Umbilical cord (tissue), 2 donors: ENCODE data around the gene DYRK1B. TPM values are rescaled to one million over a fixed set of nuclear protein-coding genes. Genes with fewer than 3 reads are reported as not detected.
"Not testable (repeated sequence)": the region's sequence is repeated elsewhere in the genome, so short reads cannot be mapped to it uniquely, and the experiment has no call there.

Source experiments
- DNase-seq: peaks from one replicate; pipeline ENCODE4 v3.0.0-alpha.2; 2015; ENCODE audit warnings: low spot score
- total RNA-seq: library from RNA; depleted of rRNA; stranded (reverse); fragments of >200 nt; gene quantifications from one replicate; pipeline ENCODE4 v1.2.3, GENCODE V29; 2014; ENCODE audit warnings: low replicate concordance; ENCODE audit not compliant: insufficient read depth

The DYRK1B gene
- total RNA-seq: 7.2 TPM

DNA sequence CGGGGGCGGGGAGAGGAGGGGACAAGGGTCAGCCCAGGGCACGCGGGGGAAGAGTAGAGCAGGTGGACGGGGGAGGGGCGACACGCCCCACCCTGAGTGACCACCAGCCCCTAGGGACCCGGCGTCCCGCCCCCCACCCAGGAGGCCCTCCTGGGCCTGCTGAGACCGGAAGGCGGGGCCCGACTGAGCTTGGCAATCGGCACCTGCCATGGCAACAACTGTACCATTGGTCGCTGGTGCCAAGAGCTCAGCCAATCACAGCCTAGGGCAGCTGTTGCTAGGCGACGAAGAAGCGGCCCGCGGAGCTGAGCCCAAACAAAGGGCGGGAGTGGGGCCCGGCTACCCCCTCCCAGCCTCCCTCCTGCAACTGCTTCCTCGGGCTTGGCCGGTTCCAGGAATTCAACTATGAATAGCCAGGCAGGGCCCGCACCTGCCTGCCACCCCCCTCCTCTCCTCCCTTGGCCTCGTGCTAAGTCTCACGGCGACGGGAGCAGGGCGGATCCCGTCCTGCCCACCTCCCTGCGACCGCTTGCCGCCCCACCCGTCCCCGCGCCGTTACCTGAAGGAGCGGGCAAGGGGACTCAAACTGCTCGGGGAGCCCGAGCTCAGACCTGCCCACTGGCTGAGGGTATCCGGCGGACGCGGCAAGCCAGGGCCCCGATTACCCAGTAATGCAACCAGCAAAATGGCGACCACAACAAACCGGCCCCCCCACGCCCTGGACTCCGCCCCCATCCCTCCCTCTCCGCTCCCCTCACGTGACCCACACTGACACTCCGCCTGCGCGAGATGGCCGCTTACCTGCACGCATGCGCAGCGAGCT lies at the start of gene DYRK1B:
DYRK1B (minus strand) TSS at position 699 of the 823 bp plus-strand sequence. CDS start 2,295 bp downstream, outside the sequence.
- DNase-seq: peak; percentile 99

DNA sequence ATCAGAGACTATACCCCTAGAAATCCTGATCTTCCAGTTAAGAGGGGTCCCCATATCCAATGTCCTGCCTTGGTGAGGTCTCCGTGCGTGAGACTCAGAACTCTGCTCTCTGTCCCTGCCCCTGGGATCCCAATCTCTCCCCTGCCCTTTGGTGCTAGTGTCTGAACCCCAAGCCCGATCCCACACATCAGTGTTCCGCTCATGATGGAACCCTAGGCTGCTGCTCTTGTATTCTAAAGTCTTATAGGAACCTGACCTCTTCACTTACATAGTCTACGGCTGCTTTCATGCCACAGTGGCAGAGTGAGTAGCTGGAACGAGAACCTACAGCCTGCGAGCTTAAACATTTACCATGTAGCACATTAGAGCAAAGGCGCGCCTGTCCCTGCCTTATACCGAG lies 48.7 kb upstream of the DYRK1B start:
- not testable (repeated sequence) for DNase-seq

DNA sequence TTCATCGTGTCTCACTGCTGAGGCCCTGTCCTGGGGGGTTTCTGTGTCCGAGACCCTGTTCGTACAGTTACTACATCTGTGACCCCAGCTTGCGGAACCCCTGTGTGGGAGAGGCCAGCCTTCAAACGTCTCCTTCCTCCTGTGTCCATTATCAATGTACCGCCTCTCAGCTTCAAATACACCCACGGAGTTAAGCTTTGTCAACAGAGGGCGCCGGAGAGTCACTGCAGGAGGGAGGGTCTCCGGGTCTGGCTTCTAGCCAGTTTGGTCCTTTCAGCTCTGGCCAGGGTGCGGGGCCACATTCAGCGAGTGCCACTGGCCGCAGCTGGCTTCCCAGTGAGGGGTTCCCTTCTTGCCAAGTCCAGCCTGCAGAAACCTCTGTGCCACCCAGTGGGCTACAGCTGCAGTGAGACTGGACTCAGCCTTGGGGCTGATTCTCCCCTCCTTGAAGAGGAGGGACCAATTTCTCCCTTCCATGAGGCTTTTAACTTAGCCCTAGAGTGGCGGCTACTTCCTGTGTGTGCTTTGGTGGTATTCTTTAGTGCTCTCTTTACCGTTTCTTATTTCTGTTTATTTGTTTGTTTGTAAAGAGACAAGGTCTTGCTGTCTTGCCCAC lies 47.6 kb upstream of the DYRK1B start:
- DNase-seq: not testable (repeated sequence)

DNA sequence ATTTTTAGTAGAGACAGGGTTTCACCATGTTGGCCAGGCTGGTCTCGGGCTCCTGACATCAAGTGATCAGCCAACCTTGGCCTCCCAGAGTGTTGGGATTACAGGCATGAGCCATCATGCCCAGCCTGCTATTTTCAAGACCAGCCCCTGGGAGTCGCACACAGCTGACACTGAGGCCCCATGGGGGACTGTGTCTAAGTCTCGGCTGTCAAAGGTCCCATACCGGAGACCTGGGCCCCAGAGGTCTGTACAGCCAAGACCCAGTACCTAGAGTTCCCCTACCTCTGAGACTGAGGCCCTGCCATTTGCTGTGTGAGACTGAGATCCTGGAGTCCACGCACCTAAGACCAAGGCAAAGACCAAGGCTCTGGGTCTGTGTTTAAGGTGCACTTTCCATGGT lies 46.3 kb upstream of the DYRK1B start:
- not testable (repeated sequence) for DNase-seq

DNA sequence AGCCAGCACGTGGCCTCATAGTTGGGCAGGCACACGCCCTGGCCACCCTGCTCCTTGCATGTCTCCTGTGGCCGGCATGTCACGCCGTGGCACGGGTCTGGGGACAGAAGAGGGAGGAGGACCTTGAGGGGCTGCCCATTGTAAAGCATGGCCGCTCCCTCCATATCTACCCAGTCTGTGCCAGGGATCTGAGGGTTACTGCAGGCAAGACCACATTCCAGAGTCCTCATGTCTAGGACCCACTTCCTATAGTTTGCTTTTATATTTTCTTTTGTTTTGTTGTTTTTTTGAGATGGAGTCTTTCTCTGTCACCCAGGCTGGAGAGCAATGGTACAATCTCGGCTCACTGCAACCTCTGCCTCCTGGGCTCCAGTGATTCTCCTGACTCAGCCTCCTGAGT lies 45.8 kb upstream of the DYRK1B start:
- not testable (repeated sequence) for DNase-seq

DNA sequence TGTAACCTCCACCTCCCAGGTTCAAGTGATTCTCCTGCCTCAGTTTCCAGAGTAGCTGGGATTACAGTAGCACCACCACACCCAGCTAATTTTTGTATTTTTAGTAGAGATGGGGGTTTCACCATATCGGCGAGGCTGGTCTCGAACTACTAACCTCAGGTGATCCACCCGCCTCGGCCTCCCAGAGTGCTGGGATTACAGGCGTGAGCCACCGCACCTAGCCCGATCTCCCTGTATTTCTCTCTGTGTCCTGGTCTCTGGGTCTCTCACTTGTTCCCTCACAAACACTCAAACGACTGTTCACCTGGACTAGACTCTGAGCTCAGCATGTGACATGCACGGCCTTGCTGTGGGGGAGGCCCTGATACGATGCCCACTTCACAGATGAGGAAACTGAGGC lies 44.9 kb upstream of the DYRK1B start:
- DNase-seq: not testable (repeated sequence)

DNA sequence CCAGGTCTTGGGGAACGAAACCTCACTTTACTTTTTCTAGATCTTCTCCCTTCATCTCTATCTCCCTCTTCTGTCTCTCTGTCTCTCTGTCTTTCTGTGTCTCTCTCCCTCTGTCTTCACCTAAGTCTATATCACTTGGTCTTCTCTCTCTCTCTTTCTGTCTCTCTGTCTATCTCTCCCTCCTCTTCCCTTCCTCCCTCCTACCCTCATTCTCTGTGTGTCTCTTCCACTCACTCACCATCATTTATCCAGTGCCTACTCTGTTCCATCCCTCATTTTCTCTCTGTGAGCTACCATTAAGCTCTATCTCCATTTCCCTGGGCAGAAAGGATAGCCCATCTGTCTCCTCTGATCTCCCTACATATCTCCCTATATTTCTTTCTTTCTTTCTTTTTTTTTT lies 44.4 kb upstream of the DYRK1B start:
- DNase-seq: no peak

DNA sequence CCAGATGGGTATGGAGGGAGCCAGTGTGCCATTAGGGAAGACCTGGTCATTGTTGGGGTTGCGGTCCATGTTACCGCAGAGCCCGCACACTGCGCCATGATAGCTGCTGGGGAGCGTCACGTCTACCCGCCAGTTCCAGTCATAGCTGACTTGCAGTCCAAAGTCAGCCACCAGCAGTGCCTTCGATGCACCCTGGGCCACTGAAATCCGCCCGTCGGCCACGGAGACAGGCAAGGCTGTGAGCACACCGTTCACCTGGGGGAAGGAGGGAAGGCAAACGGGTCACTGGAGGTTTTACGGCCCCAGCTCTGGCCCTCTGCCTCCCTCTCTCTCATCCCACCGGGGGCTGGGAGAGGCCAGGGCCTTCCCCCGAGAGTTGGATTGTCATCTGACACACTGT lies 44.0 kb upstream of the DYRK1B start:
- DNase-seq: not testable (repeated sequence)

DNA sequence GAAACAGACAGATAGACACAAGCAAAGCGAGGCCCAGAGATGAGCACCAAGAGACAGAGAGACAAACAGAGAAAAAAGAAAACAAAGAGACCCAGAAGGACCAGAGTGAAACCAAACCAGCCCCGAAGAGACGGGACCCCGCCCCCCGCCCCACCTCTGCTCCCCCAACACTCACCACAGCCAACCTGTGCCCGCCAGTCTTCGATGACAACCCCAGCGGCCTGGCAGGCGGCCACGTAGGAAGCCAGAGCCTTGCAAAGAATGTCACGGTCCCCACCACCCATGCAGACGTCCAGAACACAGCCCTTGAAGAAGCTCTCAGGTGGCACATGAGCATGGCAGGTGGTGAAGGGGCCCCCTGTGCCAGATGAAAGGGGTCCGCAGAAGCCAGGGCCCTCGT lies 43.5 kb upstream of the DYRK1B start:
- DNase-seq: not testable (repeated sequence)

DNA sequence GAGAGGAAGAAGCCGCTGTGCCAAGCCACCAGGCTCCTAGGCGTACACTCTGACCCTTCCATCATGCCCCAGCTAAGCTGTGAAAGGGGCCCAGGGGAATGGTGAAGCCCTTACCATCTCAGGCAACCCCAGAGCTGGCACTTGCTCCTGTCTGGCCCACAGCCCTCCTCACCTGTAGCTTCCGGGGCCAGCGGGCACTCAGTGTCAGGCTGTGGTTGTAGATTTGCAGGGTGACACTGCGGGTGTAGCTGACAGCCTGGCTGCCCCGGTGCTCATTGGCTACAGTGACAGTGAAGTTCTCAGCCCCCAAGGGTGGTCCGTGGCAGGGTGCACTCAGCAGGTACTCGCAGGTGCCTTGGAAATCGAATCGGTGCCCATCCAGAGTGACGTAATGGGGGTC lies 42.5 kb upstream of the DYRK1B start:
- DNase-seq: not testable (repeated sequence)

DNA sequence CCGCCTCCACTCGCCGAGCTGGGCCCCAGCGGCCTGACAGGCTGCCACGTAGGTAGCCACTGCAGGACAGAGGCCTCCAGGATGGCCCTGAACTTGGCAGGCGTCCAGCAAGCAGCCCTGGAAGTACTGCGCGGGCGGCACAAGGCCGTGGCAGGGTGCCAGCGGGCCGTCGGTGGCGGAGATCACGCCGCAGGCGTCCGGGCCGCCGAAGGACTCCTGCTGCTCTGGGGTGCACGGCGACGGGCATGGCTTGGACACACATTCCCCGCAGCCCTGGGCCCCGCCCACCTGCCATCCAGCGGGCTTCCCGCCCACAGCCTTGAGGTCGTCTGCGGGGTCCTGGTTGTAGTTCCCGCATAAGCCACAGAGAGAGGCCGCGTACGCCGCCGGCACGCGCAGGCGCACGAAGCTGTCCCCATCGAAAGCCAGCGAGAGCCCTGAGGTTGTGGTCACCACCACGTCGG lies 41.5 kb upstream of the DYRK1B start:
- not testable (repeated sequence) for DNase-seq

DNA sequence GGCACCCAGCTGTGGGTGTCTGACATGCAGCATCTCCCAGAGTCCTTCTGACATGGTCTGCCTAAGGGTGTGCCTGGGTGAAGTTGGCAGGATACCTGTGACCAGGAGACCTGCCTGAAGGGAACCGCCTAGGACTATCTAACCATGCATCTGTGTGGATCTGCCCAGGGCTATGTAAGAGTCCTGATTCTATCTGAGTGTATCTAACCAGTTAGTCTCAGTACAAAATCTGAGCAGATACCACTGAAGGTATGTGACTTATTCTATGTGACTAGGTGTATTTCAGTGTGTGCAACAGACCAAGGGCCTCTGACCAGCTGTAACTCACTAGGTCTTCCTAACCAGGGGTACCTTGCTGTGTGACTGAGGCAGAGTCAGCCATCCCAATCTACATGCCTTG lies 40.4 kb upstream of the DYRK1B start:
- no peak for DNase-seq

DNA sequence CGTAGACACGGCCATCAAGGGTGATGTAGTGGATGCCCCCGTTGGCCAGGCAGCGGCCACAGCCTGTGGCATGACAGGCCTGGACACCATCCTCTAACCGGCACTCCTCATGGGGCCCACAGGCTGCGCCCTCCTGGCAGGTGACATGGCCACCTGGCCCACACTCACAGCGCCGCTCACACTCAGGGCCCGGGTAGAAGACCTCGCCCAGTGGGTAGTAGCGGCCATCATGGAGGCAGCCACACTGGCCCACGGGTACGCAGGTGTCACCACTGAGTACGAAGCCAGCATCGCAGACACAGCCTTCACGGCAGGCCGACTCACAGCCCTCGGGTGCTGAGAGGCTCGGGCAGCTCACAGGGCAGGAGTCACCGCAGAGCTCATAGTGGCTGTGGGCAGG lies 39.4 kb upstream of the DYRK1B start:
- no peak for DNase-seq

DNA sequence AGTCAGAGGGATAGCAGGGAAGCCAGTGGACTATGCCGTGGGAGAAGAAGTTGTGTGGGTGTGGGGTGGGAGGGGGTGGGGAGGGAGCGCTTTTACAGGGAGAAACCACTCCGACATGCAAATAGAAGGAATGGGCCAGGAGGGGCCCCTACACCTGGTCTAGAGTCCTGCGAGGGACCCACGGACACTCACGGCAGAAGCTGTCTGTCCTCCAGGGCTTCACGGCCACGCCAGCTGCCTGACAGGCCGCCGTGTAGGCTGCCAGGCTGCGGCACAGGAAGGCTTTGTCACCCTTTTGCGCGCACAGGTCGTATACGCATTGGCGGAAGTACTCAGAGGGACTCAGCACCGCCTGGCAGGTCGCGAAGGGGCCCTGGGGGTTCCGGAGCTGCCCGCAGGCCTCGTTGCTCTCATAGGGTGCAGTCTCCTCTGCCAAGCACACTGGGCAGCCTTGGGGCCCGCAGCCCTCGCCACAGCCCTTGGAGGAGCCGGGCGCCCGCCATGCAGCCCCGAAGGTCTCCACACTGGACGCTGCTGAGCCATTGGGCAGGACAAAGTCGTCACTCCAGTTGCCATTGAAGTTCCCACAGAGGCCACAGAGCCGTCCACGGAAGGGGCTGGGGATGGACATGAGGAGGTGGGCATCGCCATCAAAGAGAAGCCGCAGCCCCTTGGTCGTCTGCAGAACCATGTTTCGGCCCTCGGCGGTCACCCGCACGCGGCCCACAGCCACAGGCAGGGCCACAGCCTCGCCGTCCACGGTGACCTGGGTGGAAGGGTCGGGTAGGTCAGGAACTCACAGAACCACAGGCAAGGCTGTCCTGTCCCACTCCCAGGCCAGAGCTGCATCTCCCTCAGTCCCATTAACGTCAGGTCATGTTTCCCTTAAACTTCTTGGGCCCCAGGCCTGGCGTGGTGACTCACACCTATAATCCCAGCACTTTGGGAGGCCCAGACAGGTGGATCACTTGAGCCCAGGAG lies 38.2 kb upstream of the DYRK1B start:
- no peak for DNase-seq

DNA sequence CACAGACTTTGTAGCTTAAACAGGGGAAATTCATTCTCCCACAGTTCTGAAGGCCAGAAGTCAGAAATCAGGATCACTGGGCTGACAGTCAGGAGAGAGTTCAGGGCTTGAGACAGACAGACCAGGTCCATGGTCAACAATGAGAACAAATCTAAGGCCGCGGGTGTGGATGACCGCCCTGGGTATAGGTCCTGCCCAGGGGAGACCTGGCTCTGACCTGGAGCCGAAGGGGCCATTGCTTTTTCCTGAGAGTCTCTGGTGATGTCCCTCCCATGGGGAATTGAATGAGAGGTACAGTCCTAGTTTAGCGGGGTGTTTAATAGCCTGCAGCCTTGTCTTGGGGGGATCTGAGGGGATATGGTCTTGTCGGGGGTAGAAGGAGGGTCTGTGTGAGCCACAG lies 37.4 kb upstream of the DYRK1B start:
- no peak for DNase-seq

DNA sequence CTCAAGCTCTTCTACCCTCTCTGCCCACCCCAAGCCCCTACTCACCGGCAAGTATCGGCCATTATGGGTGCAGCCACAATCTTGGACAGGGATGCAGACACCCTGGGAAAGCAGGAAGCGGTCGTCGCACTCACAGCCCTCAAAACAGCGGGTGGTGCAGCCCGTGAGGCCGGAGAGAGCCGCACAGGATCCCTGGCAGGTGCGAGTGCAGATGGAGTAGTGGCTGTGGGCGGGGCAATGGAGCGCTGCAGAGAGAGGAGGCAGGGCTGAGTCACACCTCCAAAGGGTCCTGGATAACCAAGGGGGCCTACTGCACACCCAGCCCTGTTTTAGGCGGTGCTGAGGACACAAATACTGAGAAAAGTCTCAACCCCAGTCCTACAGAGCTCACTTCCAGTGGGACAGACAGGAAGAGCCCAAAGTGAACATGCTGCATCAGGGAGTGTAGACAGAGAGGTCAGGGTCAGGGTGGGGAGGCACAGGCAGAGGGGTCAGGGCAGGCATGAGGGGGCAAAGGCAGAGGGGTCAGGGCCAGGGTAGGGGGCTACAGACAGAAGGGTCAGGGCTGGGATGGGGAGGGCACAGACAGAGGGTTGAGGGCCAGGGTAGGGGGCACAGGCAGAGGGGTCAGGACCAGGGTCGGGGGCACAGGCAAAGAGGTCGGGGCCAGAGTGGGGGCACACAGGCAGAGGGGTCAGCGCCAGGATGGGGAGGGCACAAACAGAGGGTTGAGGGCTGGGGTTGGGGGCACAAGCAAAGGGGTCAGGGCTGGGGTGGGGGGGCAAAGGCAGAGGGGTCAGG lies 36.4 kb upstream of the DYRK1B start:
- no peak for DNase-seq

DNA sequence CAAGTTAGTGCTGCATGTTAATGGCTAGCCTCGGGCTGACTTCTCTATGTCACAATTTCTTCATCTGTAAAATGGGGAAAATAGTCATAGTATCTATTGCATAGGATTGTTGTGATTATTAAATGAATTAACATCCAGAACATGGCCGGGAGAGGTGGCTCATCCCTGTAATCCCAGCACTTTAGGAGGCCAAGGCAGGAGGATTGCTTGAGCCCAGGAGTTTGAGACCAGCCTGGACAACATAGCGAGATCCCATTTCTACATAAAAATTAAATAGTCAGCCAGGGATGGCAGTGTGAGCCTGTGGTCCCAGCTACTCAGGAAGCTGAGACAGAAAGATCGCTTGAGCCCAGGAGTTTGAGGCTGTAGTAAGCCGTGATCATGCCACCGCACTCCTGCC lies 34.0 kb upstream of the DYRK1B start:
- no peak for DNase-seq

DNA sequence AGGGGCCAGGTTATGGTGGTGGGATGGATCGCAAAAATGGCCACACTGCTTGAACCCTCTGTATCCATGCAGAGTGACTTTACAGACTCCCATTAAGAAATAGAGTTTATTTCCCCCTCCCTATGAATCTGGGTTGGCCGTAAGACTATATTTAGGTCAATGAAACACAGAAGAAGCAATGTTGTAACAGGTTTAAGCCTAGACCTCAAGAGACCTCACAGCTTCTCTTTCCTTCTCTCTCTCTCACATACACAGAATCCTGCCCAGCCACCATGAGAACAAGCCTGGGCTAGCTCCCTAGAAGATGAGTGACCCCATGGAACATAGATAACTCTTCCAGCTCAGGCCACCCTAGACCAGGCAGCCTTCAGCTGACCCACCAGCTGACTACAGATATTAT lies 33.2 kb upstream of the DYRK1B start:
- no peak for DNase-seq

DNA sequence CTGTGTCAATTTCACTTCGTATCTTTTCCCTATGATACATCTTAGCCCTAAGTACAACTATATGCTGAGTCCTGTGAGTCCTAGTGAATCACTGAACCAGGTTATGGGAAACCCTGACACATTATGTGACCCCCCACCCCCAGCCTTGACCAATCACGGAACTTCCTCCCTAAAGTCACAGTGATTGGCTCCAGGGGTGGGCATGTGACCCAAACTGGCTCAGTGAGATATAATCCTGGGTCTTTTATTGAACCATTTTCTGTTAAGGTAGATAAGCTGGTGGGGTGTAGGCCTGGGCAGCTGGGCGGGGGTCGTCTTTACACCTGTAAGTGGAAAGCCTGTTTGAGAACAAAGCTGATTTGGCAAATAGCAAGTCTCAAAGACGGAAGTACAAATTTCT lies 32.0 kb upstream of the DYRK1B start:
- no peak for DNase-seq

DNA sequence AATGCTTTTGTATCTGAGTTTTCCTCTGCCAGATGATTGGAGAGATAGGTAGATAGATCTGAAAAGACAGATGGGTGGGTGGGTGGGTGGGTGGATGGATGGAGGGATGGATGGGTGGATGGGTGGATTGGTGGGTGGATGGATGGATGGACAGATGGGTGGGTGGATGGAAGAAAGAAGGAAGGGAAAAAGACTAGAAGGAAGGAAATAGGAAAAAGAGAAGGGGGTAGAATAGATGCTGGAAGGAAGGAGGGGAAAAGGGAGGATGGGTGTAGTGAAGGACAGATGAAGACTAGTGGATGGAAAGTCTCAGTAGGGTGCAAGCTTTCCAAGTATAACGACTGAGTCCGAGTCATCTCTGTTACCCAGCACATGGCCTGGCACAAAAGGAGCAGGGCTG lies 31.2 kb upstream of the DYRK1B start:
- DNase-seq: no peak

DNA sequence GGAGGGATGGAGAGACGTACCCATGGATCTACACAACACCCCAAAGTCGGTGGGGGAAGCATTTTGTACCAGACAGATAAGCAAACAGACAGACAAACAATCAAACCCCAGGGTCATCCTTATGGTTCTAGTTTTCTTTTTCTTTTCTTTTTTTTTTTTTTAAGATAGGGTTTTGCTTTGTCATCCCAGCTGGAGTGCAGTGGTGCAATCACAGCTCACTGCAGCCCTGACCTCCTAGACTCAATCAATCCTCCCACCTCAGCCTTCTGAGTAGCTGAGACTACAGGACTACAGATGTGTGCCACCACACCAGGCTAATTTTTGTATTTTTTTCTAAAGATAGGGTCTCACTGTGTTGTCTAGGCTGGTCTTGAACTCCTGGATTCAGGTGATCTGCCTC lies 30.2 kb upstream of the DYRK1B start:
- no peak for DNase-seq
